ENCODE data around the gene CWC25.
A peak's percentile ranks its signal among the peaks of the same experiment; 100 is the strongest.

CWC25 gene

DNA sequence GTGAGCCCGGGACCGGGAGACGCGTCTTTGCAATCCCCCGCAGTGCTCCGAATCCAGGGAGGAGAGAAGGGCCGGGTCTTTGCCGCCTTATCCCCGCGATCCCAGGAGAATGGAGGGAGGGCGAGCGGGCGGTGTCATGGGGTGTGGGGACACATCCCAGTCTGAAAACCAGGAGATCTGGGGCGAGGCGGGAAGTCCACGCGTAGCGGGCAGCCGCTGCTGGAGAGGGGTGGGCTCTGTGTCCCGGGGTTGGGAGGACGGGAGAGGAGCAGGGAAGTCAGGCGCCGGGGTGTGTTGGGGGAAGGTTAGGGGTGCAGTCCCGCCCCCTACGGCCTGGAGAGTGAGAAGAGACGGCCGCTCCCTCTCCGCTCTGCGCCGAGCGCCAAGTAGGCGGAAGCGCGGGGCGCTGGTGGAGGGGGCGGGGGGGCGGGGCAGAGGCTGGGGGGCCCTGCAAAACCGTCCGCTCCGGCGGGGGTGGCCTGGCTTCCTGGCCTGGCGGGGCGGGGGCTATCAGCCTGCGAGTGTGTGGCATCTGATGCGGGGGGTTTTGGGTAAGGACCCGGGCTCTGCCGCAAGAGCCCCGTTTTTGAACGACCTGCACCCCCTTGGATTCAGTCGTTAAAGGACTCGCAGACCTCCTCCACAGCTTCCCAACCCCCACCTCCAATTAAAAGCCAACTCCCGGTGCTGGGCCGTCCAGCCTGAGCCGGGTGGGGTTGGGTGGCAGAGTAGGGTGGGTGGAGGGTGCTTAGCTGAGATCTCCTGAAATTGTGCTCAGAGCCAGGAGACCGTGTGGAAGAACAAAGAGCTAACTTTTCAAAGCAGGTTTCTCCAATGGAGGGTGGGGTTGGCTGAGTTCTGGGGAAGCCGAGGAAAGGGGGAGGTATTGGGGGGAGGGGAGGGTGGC, 45.4 kb upstream of the CWC25 start:
- TF ChIP-seq, protein P1, sequence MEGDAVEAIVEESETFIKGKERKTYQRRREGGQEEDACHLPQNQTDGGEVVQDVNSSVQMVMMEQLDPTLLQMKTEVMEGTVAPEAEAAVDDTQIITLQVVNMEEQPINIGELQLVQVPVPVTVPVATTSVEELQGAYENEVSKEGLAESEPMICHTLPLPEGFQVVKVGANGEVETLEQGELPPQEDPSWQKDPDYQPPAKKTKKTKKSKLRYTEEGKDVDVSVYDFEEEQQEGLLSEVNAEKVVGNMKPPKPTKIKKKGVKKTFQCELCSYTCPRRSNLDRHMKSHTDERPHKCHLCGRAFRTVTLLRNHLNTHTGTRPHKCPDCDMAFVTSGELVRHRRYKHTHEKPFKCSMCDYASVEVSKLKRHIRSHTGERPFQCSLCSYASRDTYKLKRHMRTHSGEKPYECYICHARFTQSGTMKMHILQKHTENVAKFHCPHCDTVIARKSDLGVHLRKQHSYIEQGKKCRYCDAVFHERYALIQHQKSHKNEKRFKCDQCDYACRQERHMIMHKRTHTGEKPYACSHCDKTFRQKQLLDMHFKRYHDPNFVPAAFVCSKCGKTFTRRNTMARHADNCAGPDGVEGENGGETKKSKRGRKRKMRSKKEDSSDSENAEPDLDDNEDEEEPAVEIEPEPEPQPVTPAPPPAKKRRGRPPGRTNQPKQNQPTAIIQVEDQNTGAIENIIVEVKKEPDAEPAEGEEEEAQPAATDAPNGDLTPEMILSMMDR (IDR thresholded peaks at IDR 0.05; ENCODE audit: low read depth, low read length), result no peak
- H3K4me3 ChIP-seq (ENCODE audit: low read depth, low read length), result peak overlapping the region; percentile 96
- H3K27me3 ChIP-seq, result no peaks in the 10 kb centered on the region
- peak; percentile 52 for DNase-seq
- no peaks in the 10 kb centered on the region for H3K9me3 ChIP-seq
- H3K4me1 ChIP-seq, result peaks cover 9% of the 10 kb centered on the region; the same call in 1 of the 2 replicates
- H3K36me3 ChIP-seq, result 0 out of 2 replicates have a peak, but pooled peaks cover 3% of the 10 kb centered on the region

DNA sequence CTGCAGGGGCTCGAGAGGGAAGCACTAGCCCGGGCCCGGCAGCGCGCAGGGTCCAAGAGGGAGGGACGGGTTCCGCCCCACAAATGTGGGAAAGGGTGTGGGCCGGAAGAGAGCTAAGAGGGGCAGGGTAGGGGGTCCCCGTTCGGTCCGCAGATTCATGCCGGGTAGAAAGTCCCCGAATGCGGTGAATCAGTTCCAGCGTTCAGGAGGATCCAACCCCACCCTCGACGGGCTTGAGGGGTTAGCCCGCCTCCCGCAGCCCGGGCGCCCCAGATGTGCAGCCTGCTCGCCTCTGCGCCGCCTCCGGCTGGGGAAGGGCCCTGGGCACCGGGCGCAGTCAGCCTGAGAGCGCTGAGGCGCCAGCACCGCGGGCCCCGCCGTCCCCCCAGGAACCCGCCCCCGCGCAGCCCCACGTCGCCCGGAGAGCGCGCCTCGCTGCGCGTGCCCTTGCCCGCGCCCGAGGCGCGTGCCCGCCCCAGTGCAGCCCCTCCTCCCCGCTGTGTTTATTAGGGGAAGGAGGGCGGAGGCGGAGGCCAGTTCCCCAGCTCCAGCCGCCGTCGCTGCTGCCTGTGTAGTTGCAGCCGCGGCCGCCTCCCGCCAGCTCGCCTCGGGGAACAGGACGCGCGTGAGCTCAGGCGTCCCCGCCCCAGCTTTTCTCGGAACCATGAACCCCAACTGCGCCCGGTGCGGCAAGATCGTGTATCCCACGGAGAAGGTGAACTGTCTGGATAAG, 44.6 kb upstream of the CWC25 start, which contains the start of gene LASP1:
LASP1 (plus strand) TSS at position 533 of the 733 bp plus-strand sequence; CDS start at position 665, 132 bp downstream.
- Histone ChIP-seq H3K4me3 (ENCODE audit: low read depth, low read length) (peak within 1 kb of the TSS; percentile 96), H3K27me3 (no peaks in the 10 kb centered on the region), H3K9me3 (no peaks in the 10 kb centered on the region), H3K4me1 (peaks cover 7% of the 10 kb centered on the region; the same call in 1 of the 2 replicates), H3K36me3 (0 out of 2 replicates have a peak, but pooled peaks cover 3% of the 10 kb centered on the region)
- TF ChIP-seq, protein P1 (IDR thresholded peaks at IDR 0.05; ENCODE audit: low read depth, low read length), result no peak
- DNase-seq, result peak; percentile 91

DNA sequence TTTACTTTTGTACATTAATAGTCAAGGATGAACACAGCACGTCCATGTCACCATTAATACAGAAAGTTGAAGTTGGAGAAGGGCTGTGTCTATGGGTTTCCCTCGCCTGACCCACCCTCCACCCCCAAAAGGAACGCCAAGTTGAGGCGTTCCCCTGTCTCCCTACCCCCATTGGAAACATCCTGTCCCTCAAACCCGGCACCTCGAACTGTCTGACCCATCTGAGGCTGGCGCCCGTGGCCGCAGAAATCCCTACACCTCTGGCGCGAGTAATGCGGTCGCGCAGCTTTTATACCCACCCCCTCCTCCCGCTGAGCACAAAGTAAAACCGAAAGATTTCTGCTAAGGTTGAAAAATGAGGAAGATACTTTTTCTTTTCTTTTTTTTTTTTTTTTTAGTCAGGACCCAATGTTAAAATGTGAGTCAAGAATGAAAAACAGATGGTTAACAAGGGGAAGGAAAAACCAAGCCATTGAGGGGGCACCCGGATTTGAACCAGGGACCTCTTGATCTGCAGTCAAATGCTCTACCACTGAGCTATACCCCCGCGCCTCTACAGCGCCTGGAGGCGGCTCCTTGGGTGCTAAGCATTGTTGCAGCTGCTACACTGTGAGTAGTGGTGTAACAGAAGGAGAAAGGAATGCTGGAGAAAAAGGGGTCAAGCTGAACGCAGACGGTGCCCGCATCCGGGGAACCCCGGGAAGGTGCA, 43.9 kb upstream of the CWC25 start:
- no peaks in the 10 kb centered on the region for H3K9me3 ChIP-seq
- H3K36me3 ChIP-seq, result 0 out of 2 replicates have a peak, but pooled peaks cover 3% of the 10 kb centered on the region
- H3K27me3 ChIP-seq, result no peaks in the 10 kb centered on the region
- DNase-seq, result peak; percentile 85
- H3K4me1 ChIP-seq, result peaks cover 7% of the 10 kb centered on the region; the same call in 1 of the 2 replicates
- peak overlapping the region; percentile 96 for H3K4me3 ChIP-seq (ENCODE audit: low read depth, low read length)
- TF ChIP-seq, protein P1 (IDR thresholded peaks at IDR 0.05; ENCODE audit: low read depth, low read length), result peak; percentile 17; the same call in 1 of the 2 replicates

DNA sequence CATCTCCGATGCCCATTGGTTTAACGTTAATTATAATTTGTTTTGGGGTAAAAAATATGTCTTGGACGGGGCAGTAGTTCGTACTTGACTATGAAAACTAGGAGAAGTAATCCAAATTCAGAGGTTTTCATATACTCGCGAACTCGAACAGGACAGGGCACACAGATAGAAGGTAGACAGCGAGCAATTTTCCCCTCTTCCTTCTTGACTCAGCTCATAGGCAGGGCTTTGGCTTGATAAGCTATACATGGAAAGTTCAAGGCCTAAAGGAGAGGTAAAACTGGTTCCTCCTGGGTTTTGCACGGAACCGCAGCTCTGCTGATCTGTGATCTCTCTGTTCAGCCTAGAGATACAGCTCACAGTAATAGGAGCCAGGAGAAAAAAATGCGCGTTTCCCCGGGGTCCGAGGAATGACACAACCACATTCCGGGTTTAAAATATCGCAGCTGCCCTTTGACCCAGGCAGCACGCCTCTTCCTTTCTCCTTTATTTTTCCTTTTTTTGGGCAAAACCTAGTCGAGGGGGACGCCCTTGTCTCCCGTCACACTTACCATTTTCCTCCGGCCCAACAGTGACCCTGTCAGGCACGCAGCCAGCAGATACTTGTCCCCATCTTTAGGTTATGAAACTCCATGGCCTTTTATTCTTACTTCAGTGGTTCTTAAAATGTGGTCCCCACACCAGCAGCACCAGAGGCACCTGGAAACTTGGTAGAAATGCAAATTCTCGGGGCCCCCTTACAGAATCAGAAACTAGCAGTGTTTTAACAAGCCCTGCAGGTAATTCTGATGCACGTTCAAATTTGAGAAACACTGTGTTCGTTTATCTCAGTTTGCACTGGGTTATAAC, 43.1 kb upstream of the CWC25 start:
- H3K4me1 ChIP-seq, result peaks cover 7% of the 10 kb centered on the region; the same call in 1 of the 2 replicates
- DNase-seq, result no peak
- H3K9me3 ChIP-seq, result no peaks in the 10 kb centered on the region
- no peaks in the 10 kb centered on the region for H3K27me3 ChIP-seq
- TF ChIP-seq, protein P1 (IDR thresholded peaks at IDR 0.05; ENCODE audit: low read depth, low read length), result no peak
- H3K4me3 ChIP-seq (ENCODE audit: low read depth, low read length), result peak overlapping the region; percentile 96
- 0 out of 2 replicates have a peak, but pooled peaks cover 3% of the 10 kb centered on the region for H3K36me3 ChIP-seq

All from BE2C (cell line).